NCI-H187 treated with DMSO at 0.1 percent for 48 hours (cell line): ENCODE measurements around the gene GNAO1.

ENCODE experiments used
- DNase-seq: peaks from one replicate; lab custom pipeline; 2025; lab: John Stamatoyannopoulos, UW

GNAO1 gene

DNA sequence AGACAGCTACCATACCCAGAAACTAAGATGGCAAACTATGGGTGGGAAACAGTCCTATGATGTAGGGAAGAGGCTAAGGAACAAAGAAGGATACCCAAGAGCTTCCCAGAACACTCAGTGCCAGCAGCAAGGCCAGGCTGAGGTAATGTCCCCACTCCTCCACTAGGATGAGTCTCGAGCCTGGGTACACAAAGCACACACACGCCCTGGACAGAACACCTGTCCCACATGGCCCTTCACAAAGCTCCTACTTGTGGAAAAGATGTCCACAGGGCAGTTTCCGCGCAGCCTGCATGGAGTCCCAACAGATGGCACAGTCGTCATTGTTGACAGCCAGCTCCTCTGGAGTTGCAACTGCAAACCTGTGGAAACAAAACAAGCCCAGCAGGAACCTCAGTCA lies 210.2 kb downstream of the GNAO1 start:
- no peak for DNase-seq

DNA sequence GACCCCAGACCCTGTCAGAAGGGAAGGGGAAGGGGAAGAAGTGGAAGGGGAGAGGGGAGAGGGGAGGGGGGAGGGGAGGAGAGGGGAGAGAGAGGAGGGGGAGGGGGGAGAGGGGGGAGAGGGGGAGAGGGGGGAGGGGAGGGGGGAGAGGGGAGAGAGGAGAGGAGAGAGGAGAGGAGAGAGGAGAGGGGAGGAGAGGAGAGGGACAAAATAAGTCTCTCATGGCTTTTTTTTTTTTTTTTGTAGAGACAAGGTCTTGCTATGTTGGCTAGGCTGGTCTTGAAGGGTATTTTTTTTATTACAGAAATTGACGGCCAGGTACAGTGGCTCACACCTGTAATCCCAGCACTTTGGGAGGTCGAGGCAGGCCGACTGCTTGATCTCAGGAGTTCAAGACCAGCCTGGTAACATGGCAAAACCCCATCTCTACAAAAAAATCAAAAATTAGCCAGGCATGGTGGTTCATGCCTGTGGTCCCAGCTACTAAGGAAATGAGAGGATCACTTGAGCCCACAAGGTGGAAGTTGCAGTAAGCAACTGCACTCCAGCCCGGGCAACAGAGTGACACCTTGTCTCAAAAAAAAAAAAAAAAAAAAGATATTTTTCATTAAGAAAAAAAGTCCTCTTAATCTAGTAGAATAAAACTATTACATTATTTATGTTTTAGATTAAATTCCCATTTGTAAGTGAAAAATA lies 214.8 kb downstream of the GNAO1 start:
- DNase-seq = no peak
